Posterior vena cava (tissue), 2 donors: ENCODE measurements around the gene NT5C. TPM values are rescaled to one million over a fixed set of nuclear protein-coding genes. Genes with fewer than 3 reads are reported as not detected.
"Not testable (repeated sequence)": the region's sequence is repeated elsewhere in the genome, so short reads cannot be mapped to it uniquely, and the experiment has no call there.

Source experiments
- DNase-seq: peaks from one replicate; pipeline ENCODE4 v3.0.0-alpha.2; 2020; ENCODE audit warnings: low spot score
- intact Hi-C, 2 donors: fragments of 100-400 bp; cut with DNase I; formaldehyde crosslinking; loops; one replicate each; pipeline versions ENCODE4 v1.14.1 to v1.14.2; 2022 to 2023
- total RNA-seq, 2 donors: library from RNA; stranded (reverse); fragmentation: NEBNext Ultra II Directional; extraction: Animal tissue kit (Norgen Biotek cat#: 25700); gene quantifications; one replicate each; pipeline ENCODE4 v1.2.1, GENCODE V29; 2021
- donor health status: DM: yes; HTN: yes; CAD: no.
- donor health status: DM: yes; HTN: yes; CAD: no.

Gene NT5C
- total RNA-seq, 2 donors from 2014 or later = 26.2 to 33.0 TPM

GRCh38 chr17:75151930-75152329 lies 20.4 kb upstream of the NT5C start:
- intact Hi-C loops = no loop called here
- no peak for DNase-seq

DNA sequence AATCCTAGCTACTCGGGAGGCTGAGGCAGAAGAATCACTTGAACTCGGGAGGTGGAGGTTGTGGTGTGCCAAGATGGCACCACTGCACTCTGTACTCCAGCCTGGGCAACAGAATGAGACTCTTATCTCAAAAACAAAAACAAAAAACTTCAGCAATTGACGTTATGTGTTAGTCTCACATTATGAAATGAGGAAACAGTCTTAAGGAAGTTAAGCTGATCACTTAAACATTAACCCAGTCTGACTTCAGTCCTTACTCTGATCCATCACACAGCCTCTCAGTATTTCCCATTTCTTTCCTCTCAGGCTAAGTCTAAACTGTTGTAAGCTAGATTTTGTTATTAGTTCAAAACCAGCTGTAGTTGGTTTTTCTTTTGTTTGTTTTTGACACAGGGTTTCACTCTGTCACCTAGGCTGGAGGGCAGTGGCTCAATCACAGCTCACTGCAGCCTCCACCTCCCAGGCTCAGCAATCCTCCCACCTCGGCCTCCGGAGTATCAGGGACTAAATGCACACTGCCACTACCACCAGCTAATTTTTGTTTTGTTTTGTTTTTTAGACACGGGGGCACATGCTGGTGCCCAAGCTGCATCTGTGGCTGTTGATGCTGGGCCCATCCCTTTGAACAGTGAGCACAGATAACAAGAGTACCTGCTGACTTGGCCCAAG lies 16.5 kb upstream of the NT5C start:
- no peak for DNase-seq
- intact Hi-C loops = no loop called here

DNA sequence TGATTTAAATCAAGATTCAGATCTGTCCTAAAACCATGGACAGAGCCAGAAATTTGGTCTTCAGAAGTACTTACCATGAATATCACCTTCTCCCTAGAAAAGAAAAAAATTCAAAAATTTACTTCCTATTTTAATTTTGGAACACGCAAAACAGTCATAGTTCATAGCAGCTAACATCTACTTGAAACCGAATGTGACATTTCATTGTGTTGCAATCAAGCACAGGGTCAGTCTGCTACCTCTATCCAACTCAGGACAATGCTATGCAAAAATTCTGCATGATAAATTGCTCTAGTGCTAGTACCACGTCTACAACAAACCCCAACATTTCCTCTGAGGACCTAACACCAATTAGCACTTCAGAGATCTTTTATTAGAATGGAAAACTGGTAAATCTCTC lies 15.1 kb upstream of the NT5C start:
- no peak for DNase-seq
- intact Hi-C loops = no loop called here

DNA sequence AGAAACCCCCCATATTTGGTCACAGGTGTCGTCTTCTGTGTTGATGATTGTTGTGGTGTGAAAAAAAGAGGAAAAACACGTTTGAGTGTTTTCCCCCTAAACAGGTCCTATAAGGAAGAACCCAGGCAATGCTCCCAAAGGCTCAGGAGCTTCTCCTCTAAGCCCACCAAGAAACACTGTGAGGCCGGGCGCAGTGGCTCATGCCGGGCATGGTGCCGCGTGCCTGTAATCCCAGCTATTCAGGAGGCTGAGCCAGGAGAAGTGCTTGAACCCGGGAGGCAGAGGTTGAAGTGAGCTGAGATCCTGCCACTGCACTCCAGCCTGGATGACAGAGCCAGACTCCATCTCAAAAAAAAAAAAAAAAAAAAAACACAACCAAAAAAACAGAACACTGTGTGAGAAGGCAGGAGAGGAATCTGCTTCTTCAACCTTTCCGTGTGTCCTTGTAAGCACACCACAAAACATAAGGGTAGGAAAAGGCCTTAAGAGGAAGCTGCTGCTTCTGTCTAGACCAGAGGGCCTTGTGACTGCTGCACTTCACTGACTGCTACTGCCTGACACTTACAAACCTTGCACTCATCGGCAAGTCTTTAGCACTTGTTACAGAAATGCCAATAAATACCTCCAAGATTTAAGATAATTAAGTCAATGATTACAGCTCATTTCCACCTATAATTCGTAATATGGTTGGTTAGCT lies 13.4 kb upstream of the NT5C start:
- intact Hi-C loops = no loop called here
- no peak for DNase-seq

DNA sequence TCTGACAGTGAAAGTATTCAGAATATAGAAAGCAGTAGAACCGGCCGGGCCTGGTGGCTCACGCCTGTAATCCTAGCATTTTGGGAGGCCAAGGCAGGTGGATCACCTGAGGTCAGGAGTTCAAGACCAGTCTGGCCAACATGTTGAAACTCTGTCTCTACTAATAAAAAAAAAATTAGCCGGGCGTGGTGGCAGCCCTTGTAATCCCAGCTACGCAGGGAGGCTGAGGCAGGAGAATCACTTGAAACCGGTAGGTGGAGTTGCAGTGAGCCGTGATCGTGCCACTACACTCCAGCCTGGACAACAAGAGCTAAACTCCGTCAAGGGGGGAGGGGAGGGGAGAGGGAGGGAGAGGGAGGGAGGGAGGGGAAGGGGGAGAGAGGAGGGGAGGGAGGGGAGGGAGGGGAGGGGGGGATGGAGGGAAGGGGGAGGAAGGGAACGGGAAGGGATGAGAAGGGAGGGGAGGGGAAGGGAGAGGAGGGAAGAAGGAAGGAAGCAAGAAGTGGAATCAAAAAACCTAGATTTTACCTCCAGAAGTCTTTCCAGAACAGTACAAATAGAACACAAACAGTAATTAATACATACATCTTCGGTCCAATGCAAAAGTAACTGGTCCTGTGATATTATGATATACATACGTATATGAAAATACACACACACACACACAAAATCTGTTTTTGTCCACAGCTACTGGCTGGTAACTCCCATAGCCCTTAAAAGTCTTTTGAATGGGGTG lies 10.9 kb upstream of the NT5C start:
- intact Hi-C loops = no loop called here
- no peak for DNase-seq

- DNase-seq = no peak
- intact Hi-C loops = no loop called here
These were observed 7.0 kb upstream of the NT5C start for GRCh38 chr17:75138519-75138918.

- intact Hi-C loops = not testable (repeated sequence)
These were observed 6.2 kb upstream of the NT5C start for GRCh38 chr17:75137762-75138161.

DNA sequence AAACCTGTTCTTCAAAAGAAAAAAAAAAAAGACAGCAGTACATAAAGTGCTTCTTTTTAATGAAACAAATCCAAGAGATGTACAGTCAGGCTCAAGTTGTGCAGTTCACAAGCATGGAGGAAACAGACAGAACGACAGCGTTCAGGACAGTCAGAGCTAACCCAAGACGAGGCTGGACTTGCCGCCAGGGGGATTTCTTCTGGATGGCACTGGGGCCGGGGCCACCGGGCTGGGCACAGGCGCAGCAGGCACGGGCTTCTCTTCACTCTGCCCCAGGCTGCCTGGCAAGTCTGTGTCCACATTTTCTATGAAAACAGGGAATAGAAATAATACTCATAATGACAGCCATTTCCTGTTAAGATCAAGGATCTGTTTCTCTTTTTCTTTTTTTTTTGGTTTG lies 4.4 kb upstream of the NT5C start:
- DNase-seq = no peak
- intact Hi-C loops = no loop called here

More at GRCh38 chr17:75137762-75138161, 6.2 kb upstream of the NT5C start:
- not testable (repeated sequence) for DNase-seq

DNA sequence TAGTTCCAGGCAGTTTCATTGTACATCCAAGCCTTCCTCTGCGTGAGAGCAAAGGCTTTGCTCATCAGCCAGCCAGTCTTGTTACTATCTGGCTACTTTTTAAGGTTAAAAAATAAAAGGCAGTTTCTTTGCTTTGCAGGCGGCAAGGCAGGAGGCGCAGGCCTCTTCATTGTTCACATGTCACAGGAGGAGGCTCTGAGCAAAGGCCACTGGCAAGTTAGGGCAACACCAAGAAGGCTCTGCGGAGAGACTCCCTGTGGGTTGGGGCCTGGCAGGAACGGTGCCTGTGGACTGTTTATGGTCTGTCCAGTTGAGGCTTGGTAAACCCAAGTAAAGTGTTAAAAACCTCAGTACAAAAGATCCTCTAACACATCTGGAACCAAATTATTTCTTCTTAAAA lies 3.9 kb upstream of the NT5C start:
- intact Hi-C loops = no loop called here
- no peak for DNase-seq

GRCh38 chr17:75133607-75134347 lies 2.2 kb upstream of the NT5C start:
- intact Hi-C loops = not testable (repeated sequence)
- peak; percentile 18 for DNase-seq

GRCh38 chr17:75133001-75133400 lies 1.5 kb upstream of the NT5C start:
- intact Hi-C loops = no loop called here
- DNase-seq = no peak

DNA sequence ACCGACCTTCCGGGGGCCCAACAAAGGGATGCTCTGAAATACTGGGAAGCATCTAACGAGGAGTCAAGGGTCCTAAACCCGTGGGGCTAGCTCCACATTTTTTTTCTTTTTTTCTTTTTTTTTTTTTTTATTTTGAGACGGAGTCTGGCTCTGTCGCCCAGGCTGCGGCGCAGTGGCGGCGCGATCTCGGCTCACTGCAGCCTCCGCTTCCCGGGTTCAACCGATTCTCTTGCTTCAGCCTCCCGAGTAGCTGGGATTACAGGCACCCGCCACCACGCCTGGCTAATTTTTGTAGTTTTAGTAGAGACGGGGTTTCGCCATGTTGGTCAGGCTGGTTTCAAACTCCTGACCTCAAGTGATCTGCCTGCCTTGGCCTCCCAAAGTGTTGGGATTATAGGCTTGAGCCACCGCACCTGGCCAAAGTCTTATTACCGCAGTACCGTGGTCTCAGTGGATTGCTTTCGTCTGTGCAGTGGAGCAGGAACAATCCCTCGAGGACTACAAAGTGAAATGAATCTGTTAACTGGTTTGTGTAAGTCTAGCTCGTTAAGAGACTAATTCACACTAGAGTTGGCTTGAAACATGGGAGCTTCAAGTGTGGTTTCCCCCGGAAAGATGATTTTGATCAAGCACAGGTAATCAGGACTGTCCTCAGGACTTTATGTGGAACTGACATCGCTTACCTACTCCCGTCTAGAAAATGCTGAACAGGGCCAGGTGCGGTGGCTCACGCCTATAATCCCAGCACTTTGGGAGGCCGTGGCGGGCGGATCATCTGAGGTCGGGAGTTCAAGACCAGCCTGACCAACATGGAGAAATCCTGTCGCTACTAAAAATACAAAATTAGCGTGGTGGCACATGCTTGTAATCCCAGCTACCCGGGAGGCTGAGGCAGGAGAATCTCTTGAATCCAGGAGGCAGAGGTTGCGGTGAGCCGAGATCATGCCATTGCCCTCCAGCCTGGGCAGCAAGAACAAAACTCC lies 767 bp upstream of the NT5C start:
- intact Hi-C loops = not testable (repeated sequence)
- DNase-seq = peak; percentile 65

DNA sequence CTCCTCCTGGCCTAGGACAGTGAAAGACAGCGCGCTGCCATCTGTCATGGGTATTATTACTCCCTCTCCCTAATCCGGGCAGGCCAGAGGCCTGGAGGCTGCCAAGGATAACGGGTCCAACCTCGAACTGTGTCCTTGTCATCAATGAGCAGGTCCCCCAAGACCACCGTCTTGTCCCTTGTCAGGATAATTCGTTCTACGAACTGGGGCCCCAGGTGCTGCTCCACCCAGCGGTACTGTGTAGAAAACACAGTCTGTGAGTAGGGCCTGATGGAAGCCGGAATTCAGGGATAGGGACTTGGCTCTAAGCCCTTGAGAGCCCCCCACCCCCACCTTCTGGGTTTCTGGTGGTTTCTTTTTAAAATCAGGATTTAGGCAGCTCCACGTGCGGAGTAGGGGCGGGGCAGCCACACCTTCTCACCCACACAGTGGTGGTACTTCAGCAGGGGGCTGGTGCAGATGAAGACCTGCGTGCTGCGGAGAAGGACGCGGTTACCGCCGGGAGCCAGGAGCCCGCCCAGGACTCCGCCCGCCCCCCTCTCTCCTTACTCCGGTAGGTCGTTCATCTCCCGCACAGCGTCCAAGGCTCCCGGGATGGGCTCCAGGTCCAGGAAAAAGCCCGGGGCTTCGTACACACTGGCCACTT lies 787 bp downstream of the NT5C start:
- DNase-seq = peak; percentile 84
- intact Hi-C loops = no loop called here

GRCh38 chr17:75130059-75130631 lies 1.4 kb downstream of the NT5C start:
- intact Hi-C loops = no loop called here
- peak; percentile 76 for DNase-seq

DNA sequence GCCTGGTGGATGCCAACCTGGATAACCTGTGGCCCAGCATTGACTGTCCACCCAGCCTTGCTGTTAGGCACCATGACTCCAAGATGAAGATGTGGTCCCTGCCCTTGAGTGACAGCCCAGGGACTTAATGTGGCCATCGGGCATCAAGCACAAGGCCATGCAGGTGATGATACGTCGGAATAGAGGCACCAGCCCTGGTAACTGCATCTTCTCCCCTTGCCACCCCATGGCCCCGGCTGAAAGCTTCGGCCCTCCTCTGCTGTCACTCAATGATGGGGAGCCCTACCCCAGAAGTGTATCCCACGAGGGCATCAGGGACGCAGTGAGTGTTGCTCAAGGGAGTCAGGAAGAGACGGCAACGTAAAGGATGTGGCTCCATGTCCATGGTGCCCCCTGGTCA lies 2.0 kb downstream of the NT5C start:
- peak; percentile 60 for DNase-seq
- intact Hi-C loops = no loop called here

GRCh38 chr17:75128694-75129505 lies 2.6 kb downstream of the NT5C start:
- DNase-seq = peak; percentile 74

DNA sequence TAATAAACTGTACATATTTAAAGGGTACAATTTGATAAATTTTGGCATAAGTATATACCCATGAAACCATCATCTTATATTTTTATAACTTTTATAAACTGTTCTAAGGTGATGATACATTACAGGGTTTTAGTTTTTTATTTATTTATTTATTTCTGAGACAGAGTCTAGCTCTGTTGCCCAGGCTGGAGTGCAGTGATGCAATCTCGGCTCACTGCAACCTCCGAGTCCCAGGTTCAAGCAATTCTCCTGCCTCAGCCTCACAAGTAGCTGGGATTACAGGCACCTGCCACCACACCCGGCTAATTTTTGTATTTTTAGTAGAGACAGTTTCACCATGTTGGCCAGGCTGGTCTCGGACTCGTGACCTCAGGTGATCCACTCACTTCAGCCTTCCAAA lies 3.6 kb downstream of the NT5C start:
- peak; percentile 10 for DNase-seq
- intact Hi-C loops = not testable (repeated sequence)

More at GRCh38 chr17:75128694-75129505, 2.6 kb downstream of the NT5C start:
- intact Hi-C loops = no loop called here
